SK-N-MC (cell line): ENCODE measurements around the gene MRPS10.
A peak's percentile ranks its signal among the peaks of the same experiment; 100 is the strongest.

Experiments used
- DNase-seq: peaks from one replicate; pipeline ENCODE4 v3.0.0-alpha.2; 2011; ENCODE audit warnings: low read depth, low spot score
- H3K27ac ChIP-seq: fragments of 200-600 bp; sonication (generic); 2 replicates; pipeline ENCODE4 v1.5.1; 2016; ENCODE audit warnings: mixed run types
- H3K36me3 ChIP-seq: fragments of 200-600 bp; sonication (generic); 2 replicates; pipeline ENCODE4 v1.6.1; 2017; ENCODE audit warnings: antibody characterized with exemption, low read length, mixed read lengths; ENCODE audit not compliant: insufficient read depth
- H3K4me3 ChIP-seq: fragments of 200-600 bp; sonication (generic); 2 replicates; pipeline ENCODE4 v1.5.1; 2016
- H3K9ac ChIP-seq: fragments of 200-600 bp; sonication (generic); 2 replicates; pipeline ENCODE4 v1.8.0; 2017; ENCODE audit warnings: mixed run types, mixed read lengths; ENCODE audit not compliant: insufficient read length
- H3K9me3 ChIP-seq: fragments of 200-600 bp; sonication (generic); 2 replicates; pipeline ENCODE4 v1.6.1; 2017; ENCODE audit warnings: low read depth, mild to moderate bottlenecking, antibody characterized with exemption, low read length, moderate library complexity, mixed read lengths
- EZH2 ChIP-seq: fragments of 200-600 bp; sonication (generic); IDR thresholded peaks from one replicate; pipeline ENCODE4 v1.6.1; 2017; ENCODE audit warnings: antibody characterized with exemption
- FOXP2 ChIP-seq: optimal IDR thresholded peaks from 2 replicates; pipeline ENCODE3; 2011; ENCODE audit warnings: mild to moderate bottlenecking, moderate library complexity; ENCODE audit not compliant: insufficient read depth; ENCODE audit errors: extremely low read length, control extremely low read depth
- POLR2AphosphoS5 ChIP-seq: IDR thresholded peaks from 2 replicates; pipeline ENCODE4 v1.6.1; 2012; ENCODE audit warnings: mild to moderate bottlenecking, low read depth, low read length, borderline replicate concordance

The MRPS10 gene

GRCh38 chr6:42217519-42218367 lies at the start of gene MRPS10:
Gene MRPS10 (minus strand): TSS chr6:42217861. CDS start chr6:42217849, 12 bp downstream.
- DNase-seq = peak; percentile 89
- H3K9ac ChIP-seq = peak within 1 kb of the TSS; percentile 99
- H3K36me3 ChIP-seq = peaks cover 15% of the 10 kb centered on the region
- H3K9me3 ChIP-seq = no peaks in the 10 kb centered on the region
- TF ChIP-seq POLR2AphosphoS5 = peak; percentile 98
- no peak for TF ChIP-seq EZH2
- peak within 1 kb of the TSS; percentile 86 for H3K27ac ChIP-seq
- H3K4me3 ChIP-seq = peak within 1 kb of the TSS; percentile 98

GRCh38 chr6:42266538-42266937 lies 48.9 kb upstream of the MRPS10 start:
- no peak for TF ChIP-seq EZH2
- no peak for TF ChIP-seq FOXP2
- TF ChIP-seq POLR2AphosphoS5 = no peak
- Histone ChIP-seq H3K4me3 (no peak overlapping the region), H3K27ac (no peak overlapping the region), H3K9ac (no peak overlapping the region), H3K9me3 (no peaks in the 10 kb centered on the region), H3K36me3 (no peaks in the 10 kb centered on the region; the same call in 1 of the 2 replicates)
- no peak for DNase-seq

GRCh38 chr6:42264852-42265390 lies 47.3 kb upstream of the MRPS10 start:
- Histone ChIP-seq H3K4me3 (no peak overlapping the region), H3K27ac (no peak overlapping the region), H3K9ac (no peak overlapping the region), H3K36me3 (no peaks in the 10 kb centered on the region; the same call in 1 of the 2 replicates), H3K9me3 (no peaks in the 10 kb centered on the region)
- no peak for DNase-seq
- no peak for TF ChIP-seq POLR2AphosphoS5

GRCh38 chr6:42264162-42264851 lies 46.6 kb upstream of the MRPS10 start:
- no peaks in the 10 kb centered on the region; the same call in 1 of the 2 replicates for H3K36me3 ChIP-seq
- no peak for DNase-seq
- H3K9ac ChIP-seq = no peak overlapping the region
- H3K4me3 ChIP-seq = no peak overlapping the region
- no peaks in the 10 kb centered on the region for H3K9me3 ChIP-seq
- H3K27ac ChIP-seq = no peak overlapping the region
- no peak for TF ChIP-seq EZH2
- no peak for TF ChIP-seq FOXP2
- TF ChIP-seq POLR2AphosphoS5 = no peak

- no peak overlapping the region for H3K4me3 ChIP-seq
- DNase-seq = no peak
- H3K9ac ChIP-seq = no peak overlapping the region
- no peak overlapping the region for H3K27ac ChIP-seq
- no peaks in the 10 kb centered on the region; the same call in 1 of the 2 replicates for H3K36me3 ChIP-seq
- TF ChIP-seq EZH2 = no peak
- H3K9me3 ChIP-seq = no peaks in the 10 kb centered on the region
Measured at GRCh38 chr6:42263165-42263728, 45.6 kb upstream of the MRPS10 start.

- H3K4me3 ChIP-seq = no peak overlapping the region; the same call in 1 of the 2 replicates
- no peak overlapping the region for H3K27ac ChIP-seq
- no peak for TF ChIP-seq EZH2
- TF ChIP-seq FOXP2 = no peak
- TF ChIP-seq POLR2AphosphoS5 = no peak
- no peak for DNase-seq
- no peaks in the 10 kb centered on the region for H3K9me3 ChIP-seq
- H3K9ac ChIP-seq = peak overlapping the region; percentile 16
- H3K36me3 ChIP-seq = peaks cover 4% of the 10 kb centered on the region; the same call in 1 of the 2 replicates
Measured at GRCh38 chr6:42260972-42261371, 43.3 kb upstream of the MRPS10 start.

GRCh38 chr6:42260396-42260888 lies 42.8 kb upstream of the MRPS10 start:
- Histone ChIP-seq H3K9me3 (no peaks in the 10 kb centered on the region), H3K4me3 (peak overlapping the region; percentile 49), H3K9ac (no peak overlapping the region), H3K36me3 (peaks cover 4% of the 10 kb centered on the region; the same call in 1 of the 2 replicates), H3K27ac (no peak overlapping the region)
- no peak for DNase-seq
- no peak for TF ChIP-seq EZH2
- no peak for TF ChIP-seq FOXP2
- TF ChIP-seq POLR2AphosphoS5 = no peak

GRCh38 chr6:42259841-42260395 lies 42.3 kb upstream of the MRPS10 start:
- TF ChIP-seq POLR2AphosphoS5 = no peak
- TF ChIP-seq EZH2 = no peak
- no peak for TF ChIP-seq FOXP2
- peak; percentile 12 for DNase-seq
- no peak overlapping the region for H3K9ac ChIP-seq

More at GRCh38 chr6:42259841-42260395, 42.3 kb upstream of the MRPS10 start:
- Histone ChIP-seq H3K36me3 (peaks cover 4% of the 10 kb centered on the region; the same call in 1 of the 2 replicates), H3K9me3 (no peaks in the 10 kb centered on the region), H3K27ac (no peak overlapping the region), H3K4me3 (peak overlapping the region; percentile 49)
